Liver (tissue), 9 donors: Measurements from ENCODE around the gene AMDHD1. TPM values are rescaled to one million over a fixed set of nuclear protein-coding genes. Genes with fewer than 3 reads are reported as not detected.

Source experiments
- DNase-seq: peaks from one replicate; pipeline ENCODE4 v3.0.0-alpha.2; 2017; ENCODE audit warnings: low spot score
- H3K27ac ChIP-seq, 2 donors: one replicate each; pipeline ENCODE4 v1.7.0; 2013; ENCODE audit warnings: inconsistent platforms in 2 of 2, low read length in 2 of 2, control low read depth in 1 of 2, low read depth in 1 of 2, mild to moderate bottlenecking in 1 of 2
- H3K27me3 ChIP-seq, 4 donors: one replicate each; pipeline versions ENCODE4 v1.6.1 to v1.7.0; 2013; ENCODE audit warnings: low read length in 3 of 4, inconsistent platforms in 1 of 4, mild to moderate bottlenecking in 1 of 4, moderate library complexity in 1 of 4; ENCODE audit not compliant: control insufficient read depth in 4 of 4, insufficient read depth in 4 of 4
- H3K36me3 ChIP-seq, 4 donors: one replicate each; pipeline versions ENCODE4 v1.6.1 to v1.7.0; 2013; ENCODE audit warnings: low read length in 3 of 4, mild to moderate bottlenecking in 3 of 4, low read depth in 1 of 4, moderate library complexity in 1 of 4; ENCODE audit not compliant: control insufficient read depth in 4 of 4, insufficient read depth in 3 of 4
- H3K4me1 ChIP-seq, 4 donors: one replicate each; pipeline versions ENCODE4 v1.6.1 to v1.7.0; 2013; ENCODE audit warnings: low read length in 3 of 4, mild to moderate bottlenecking in 3 of 4, moderate library complexity in 1 of 4; ENCODE audit not compliant: control insufficient read depth in 4 of 4, insufficient read depth in 4 of 4
- H3K4me3 ChIP-seq, 3 donors: one replicate each; pipeline versions ENCODE4 v1.6.1 to v1.7.0; 2013; ENCODE audit warnings: low read length in 3 of 3, control low read depth in 1 of 3, low read depth in 1 of 3, mild to moderate bottlenecking in 1 of 3
- H3K9ac ChIP-seq, 2 donors: one replicate each; pipeline ENCODE4 v1.7.0; 2013; ENCODE audit warnings: low read length in 2 of 2, mild to moderate bottlenecking in 2 of 2, moderate library complexity in 2 of 2, control low read depth in 1 of 2, low read depth in 1 of 2
- H3K9me3 ChIP-seq, 4 donors: one replicate each; pipeline versions ENCODE4 v1.6.1 to v1.7.0; 2013; ENCODE audit warnings: low read length in 3 of 4; ENCODE audit not compliant: control insufficient read depth in 4 of 4
- ATF3 ChIP-seq: IDR thresholded peaks from 2 replicates; pipeline ENCODE4 v1.6.1; 2016; ENCODE audit warnings: antibody characterized with exemption
- CTCF ChIP-seq: fragments of 150-350 bp; IDR thresholded peaks from 2 replicates; pipeline ENCODE4 v1.5.1; 2017; ENCODE audit warnings: improper control_type of control experiment, low read depth, low read length; ENCODE audit not compliant: missing input control
- EGR1 ChIP-seq, 2 donors: IDR thresholded peaks; 2 replicates each; pipeline ENCODE4 v1.6.1; 2016 to 2018; ENCODE audit warnings: antibody characterized with exemption in 2 of 2, low read depth in 2 of 2
- FOXA1 ChIP-seq: IDR thresholded peaks from 2 replicates; pipeline ENCODE4 v1.6.1; 2016; ENCODE audit warnings: antibody characterized with exemption
- FOXA2 ChIP-seq: IDR thresholded peaks from 2 replicates; pipeline ENCODE4 v1.6.1; 2016; ENCODE audit warnings: antibody characterized with exemption
- GABPA ChIP-seq, 2 donors: IDR thresholded peaks in 1 of 2; conservative IDR thresholded peaks in 1 of 2; 2 replicates each; pipeline ENCODE4 v1.6.1; 2016; ENCODE audit warnings: antibody characterized with exemption in 2 of 2, mild to moderate bottlenecking in 1 of 2, moderate library complexity in 1 of 2
- HNF4A ChIP-seq, 2 donors: conservative IDR thresholded peaks; 2 replicates each; pipeline ENCODE4 v1.6.1; 2016; ENCODE audit warnings: antibody characterized with exemption in 2 of 2, mild to moderate bottlenecking in 2 of 2
- HNF4G ChIP-seq: IDR thresholded peaks from 2 replicates; pipeline ENCODE4 v1.6.1; 2016; ENCODE audit warnings: antibody characterized with exemption
- JUND ChIP-seq, 2 donors: IDR thresholded peaks; 2 replicates each; pipeline ENCODE4 v1.6.1; 2016; ENCODE audit warnings: antibody characterized with exemption in 2 of 2
- MAX ChIP-seq: IDR thresholded peaks from 2 replicates; pipeline ENCODE4 v1.6.1; 2016; ENCODE audit warnings: antibody characterized with exemption
- NR2F2 ChIP-seq: IDR thresholded peaks from 2 replicates; pipeline ENCODE4 v1.6.1; 2016; ENCODE audit warnings: antibody characterized with exemption
- RAD21 ChIP-seq, 2 donors: IDR thresholded peaks; 2 replicates each; pipeline ENCODE4 v1.6.1; 2016; ENCODE audit warnings: antibody characterized with exemption in 2 of 2, mild to moderate bottlenecking in 2 of 2
- REST ChIP-seq: IDR thresholded peaks from 2 replicates; pipeline ENCODE4 v1.6.1; 2016; ENCODE audit warnings: antibody characterized with exemption, mild to moderate bottlenecking
- RXRA ChIP-seq, 2 donors: IDR thresholded peaks; 2 replicates each; pipeline ENCODE4 v1.6.1; 2017 to 2018; ENCODE audit warnings: antibody characterized with exemption in 2 of 2, mild to moderate bottlenecking in 1 of 2
- SP1 ChIP-seq: IDR thresholded peaks from 2 replicates; pipeline ENCODE4 v1.6.1; 2018; ENCODE audit warnings: antibody characterized with exemption, mild to moderate bottlenecking
- TAF1 ChIP-seq: conservative IDR thresholded peaks from 2 replicates; pipeline ENCODE4 v1.6.1; 2016; ENCODE audit warnings: antibody characterized with exemption, mild to moderate bottlenecking
- YY1 ChIP-seq: IDR thresholded peaks from 2 replicates; pipeline ENCODE4 v1.6.1; 2016; ENCODE audit warnings: antibody characterized with exemption, mild to moderate bottlenecking
- ZBTB33 ChIP-seq: IDR thresholded peaks from 2 replicates; pipeline ENCODE4 v1.6.1; 2016; ENCODE audit warnings: antibody characterized with exemption
- WGBS: extraction: QIAGEN DNeasy Blood & Tissue Kit; methylation state at CpG from one replicate; pipeline ENCODE4 v1.1.7; 2013; 5-methylcytosine and 5-hydroxymethylcytosine counted together
- polyA plus RNA-seq, 2 donors: library from polyadenylated mRNA; stranded (reverse) in 1 of 2; unstranded in 1 of 2; fragments of 200-250 nt in 1 of 2; fragments of >200 nt in 1 of 2; fragmentation: Nextera tagmentation in 1 of 2; extraction: Ambion mirVana in 1 of 2; gene quantifications; one replicate each; pipeline versions ENCODE4 v1.2.1 to v1.2.3, GENCODE V29; 2013 to 2015
- total RNA-seq, 2 donors: library from RNA; depleted of rRNA; stranded (reverse); fragments of >200 nt; gene quantifications; one replicate each; pipeline ENCODE4 v1.2.3, GENCODE V29; 2014
- donor health status: healthy.
- donor health status: healthy.
- donor health status: healthy.
- donor health status: healthy.
- donor health status: healthy.

Gene AMDHD1
- total and polyA plus RNA-seq, 4 donors = 50.3 to 124 (median 80.7) TPM

- no peak overlapping the region for H3K4me3 ChIP-seq
- peaks cover 8 to 26% (median 16%) of the 10 kb centered on the region in 4 donors for H3K4me1 ChIP-seq
- WGBS = 32% methylated on average over 7 of the region's 7 CpGs
- peaks cover 1 to 14% (median 12%) of the 10 kb centered on the region in 4 donors for H3K36me3 ChIP-seq
- no peak for DNase-seq
- no peak overlapping the region for H3K9ac ChIP-seq
- H3K9me3 ChIP-seq = no peaks in the 10 kb centered on the region
- TF ChIP-seq REST (peak; percentile 61), MAX (peak; percentile 30), HNF4A (conservative IDR thresholded peaks at IDR 0.05) (peak; percentile 92 to 96), YY1 (peak; percentile 76), GABPA (IDR thresholded peaks at IDR 0.05 in 1 of 2, conservative IDR thresholded peaks at IDR 0.05 in 1 of 2) (no peak), RAD21 (IDR thresholded peaks at IDR 0.05) (peak in 1 of 2 donors; percentile 38), NR2F2 (peak; percentile 90), EGR1 (IDR thresholded peaks at IDR 0.05; ENCODE audit: low read depth in 2 of 2) (no peak), ZBTB33 (peak; percentile 26), HNF4G (peak; percentile 86), SP1 (peak; percentile 94), RXRA (IDR thresholded peaks at IDR 0.05) (peak; percentile 78 to 81), FOXA1 (peak; percentile 81), TAF1 (no peak), ATF3 (no peak), CTCF (no peak), JUND (IDR thresholded peaks at IDR 0.05) (peak in 1 of 2 donors; percentile 14), FOXA2 (peak; percentile 96)
- H3K27ac ChIP-seq = peak overlapping the region; percentile 63 to 65
- no peaks in the 10 kb centered on the region for H3K27me3 ChIP-seq
Measured at GRCh38 chr12:95966287-95966870, 23.2 kb downstream of the AMDHD1 start.
